Right lobe of liver (tissue), 4 donors: ENCODE measurements around the gene C6orf52.

Experiments used
- CTCF ChIP-seq, 4 donors: fragments of 200-600 bp in 3 of 4; fragments of 450-650 bp in 1 of 4; IDR thresholded peaks; one replicate each; pipeline versions ENCODE4 v1.5.1 to v1.8.0; 2016 to 2022; ENCODE audit warnings: antibody characterized with exemption in 4 of 4, mild to moderate bottlenecking in 2 of 4
- POLR2A ChIP-seq: fragments of 450-650 bp; IDR thresholded peaks from one replicate; pipeline ENCODE4 v1.6.1; 2017; ENCODE audit warnings: antibody characterized with exemption, mild to moderate bottlenecking
- donor health status: DM: no; HTN: no; CAD: no.
- donor health status: DM: no; HTN: no; CAD: no.
- donor health status: DM: no; HTN: yes; CAD: no.

DNA sequence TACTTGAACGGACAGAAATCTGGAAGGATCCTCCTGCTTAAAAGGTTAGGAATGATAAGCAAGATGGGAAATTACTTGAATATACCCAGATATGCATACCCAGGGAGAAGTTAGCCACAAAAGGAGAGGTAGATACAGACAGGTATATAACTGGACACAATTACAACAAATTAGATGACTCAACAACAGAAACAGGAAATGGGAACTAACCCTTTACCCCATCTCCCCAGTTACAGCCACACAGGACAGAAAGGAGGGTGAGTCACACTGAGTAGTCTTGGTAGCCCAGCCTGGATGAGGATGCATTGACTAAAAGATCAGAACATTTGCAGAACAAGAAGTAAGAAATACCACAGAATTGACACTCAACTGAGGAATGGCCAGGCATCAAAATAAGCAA is 61.2 kb downstream of the C6orf52 start:
- TF ChIP-seq CTCF (IDR thresholded peaks at IDR 0.05) = no peak
- no peak for TF ChIP-seq POLR2A
